ENCODE measurements around the gene CCDC69. TPM values are rescaled to one million over a fixed set of nuclear protein-coding genes. Genes with fewer than 3 reads are reported as not detected.
"Not testable (repeated sequence)": the region's sequence is repeated elsewhere in the genome, so short reads cannot be mapped to it uniquely, and the experiment has no call there.

CCDC69 gene
- total RNA-seq, 1 experiment from 2014 or later = 241 TPM

DNA sequence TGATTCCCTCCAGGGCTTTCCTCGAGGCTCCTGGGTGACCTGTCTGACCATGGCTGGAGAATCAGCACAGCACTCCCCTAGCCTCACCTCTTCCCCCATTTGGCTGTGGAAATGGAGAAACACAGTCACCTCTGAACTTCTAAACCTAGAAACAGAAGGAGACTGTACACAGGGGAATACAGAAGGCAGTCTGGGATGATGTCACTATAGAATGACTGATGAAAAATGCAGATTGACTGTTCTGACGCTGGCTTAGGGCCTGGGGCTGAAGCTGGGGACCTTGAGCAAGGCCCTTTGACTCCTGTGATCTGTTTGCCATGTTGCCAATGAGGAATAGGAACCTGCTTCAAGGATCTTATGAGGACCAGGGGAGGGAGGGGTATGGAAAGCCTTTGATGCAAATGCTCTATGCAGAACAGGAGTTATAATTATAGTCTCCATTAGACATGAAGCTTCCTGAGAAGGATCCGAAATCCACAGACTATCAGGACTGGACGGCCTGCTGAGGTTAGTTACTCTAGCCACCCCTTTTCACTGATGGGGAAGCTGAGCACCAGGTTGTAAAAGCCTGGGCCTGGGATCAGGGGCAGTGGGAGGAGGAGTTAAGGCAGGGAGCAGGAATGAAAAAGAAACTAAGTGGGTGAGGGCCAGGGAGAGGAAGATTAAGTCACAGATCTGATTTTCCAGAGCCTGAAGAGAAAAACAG is 41.9 kb downstream of the CCDC69 start:
- H3K4me1 ChIP-seq (ENCODE audit: low read length) = peaks cover 74% of the 10 kb centered on the region
- H3K4me2 ChIP-seq (ENCODE audit: low read depth, low read length, poor library complexity, severe bottlenecking) = no peak overlapping the region
- no peaks in the 10 kb centered on the region for H4K20me1 ChIP-seq (ENCODE audit: insufficient read depth, low read depth, low read length)
- H3K9me2 ChIP-seq (replicated peaks; ENCODE audit: insufficient read depth, low read length) = no peaks in the 10 kb centered on the region
- no peak for DNase-seq
- no peak overlapping the region for H2AFZ ChIP-seq (ENCODE audit: low read length)
- no peaks in the 10 kb centered on the region for H3K27me3 ChIP-seq (ENCODE audit: low read length)
- peak overlapping the region; percentile 86 for H3K27ac ChIP-seq (ENCODE audit: low read length)
- H3K36me3 ChIP-seq (ENCODE audit: insufficient read depth, low read length) = peaks cover 61% of the 10 kb centered on the region
- peak overlapping the region; percentile 42 for H3K9ac ChIP-seq (ENCODE audit: low read length)
- H3K4me3 ChIP-seq (ENCODE audit: low read length) = no peak overlapping the region
- no peaks in the 10 kb centered on the region for H3K9me3 ChIP-seq (ENCODE audit: low read length)
- H3K79me2 ChIP-seq (ENCODE audit: low read length) = 0 out of 2 replicates have a peak, but pooled peaks cover 2% of the 10 kb centered on the region

DNA sequence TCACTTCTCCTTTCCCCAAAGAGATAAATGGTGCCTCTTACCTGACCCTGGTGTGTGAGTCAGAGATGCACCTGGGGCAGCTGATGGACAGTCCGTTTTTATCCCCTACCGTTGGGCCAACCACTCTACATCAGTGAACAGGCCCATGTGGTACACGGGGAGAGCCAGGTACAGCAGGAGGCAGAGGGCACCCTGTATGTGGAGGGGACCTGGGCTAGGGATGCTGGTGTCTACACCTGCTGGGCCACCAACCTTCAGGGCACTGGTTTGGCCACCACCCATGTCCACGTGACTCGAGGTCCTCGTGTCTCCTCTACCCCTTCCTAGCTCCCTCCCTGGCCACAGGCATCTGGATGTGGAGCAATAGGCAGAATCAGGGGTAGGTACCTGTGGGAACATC is 43.6 kb downstream of the CCDC69 start:
- no peak for DNase-seq

GRCh38 chr5:151179489-151179840 is 44.4 kb downstream of the CCDC69 start:
- Histone ChIP-seq H3K4me3 (ENCODE audit: low read length) (no peak overlapping the region), H2AFZ (ENCODE audit: low read length) (no peak overlapping the region), H3K79me2 (ENCODE audit: low read length) (no peaks in the 10 kb centered on the region), H3K9me2 (replicated peaks; ENCODE audit: insufficient read depth, low read length) (no peaks in the 10 kb centered on the region), H3K27ac (ENCODE audit: low read length) (peak overlapping the region; percentile 88), H3K4me2 (ENCODE audit: low read depth, low read length, poor library complexity, severe bottlenecking) (peak overlapping the region; percentile 7), H4K20me1 (ENCODE audit: insufficient read depth, low read depth, low read length) (no peaks in the 10 kb centered on the region), H3K4me1 (ENCODE audit: low read length) (peaks cover 67% of the 10 kb centered on the region), H3K27me3 (ENCODE audit: low read length) (no peaks in the 10 kb centered on the region), H3K9ac (ENCODE audit: low read length) (peak overlapping the region; percentile 54), H3K36me3 (ENCODE audit: insufficient read depth, low read length) (peaks cover 51% of the 10 kb centered on the region), H3K9me3 (ENCODE audit: low read length) (no peaks in the 10 kb centered on the region)
- no peak for DNase-seq

More for the DNA sequence above, 43.6 kb downstream of the CCDC69 start:
- H3K79me2 ChIP-seq (ENCODE audit: low read length) = no peaks in the 10 kb centered on the region
- peaks cover 53% of the 10 kb centered on the region for H3K36me3 ChIP-seq (ENCODE audit: insufficient read depth, low read length)
- H4K20me1 ChIP-seq (ENCODE audit: insufficient read depth, low read depth, low read length) = no peaks in the 10 kb centered on the region
- peaks cover 71% of the 10 kb centered on the region for H3K4me1 ChIP-seq (ENCODE audit: low read length)
- H3K9ac ChIP-seq (ENCODE audit: low read length) = no peak overlapping the region
- H3K27me3 ChIP-seq (ENCODE audit: low read length) = no peaks in the 10 kb centered on the region
- H2AFZ ChIP-seq (ENCODE audit: low read length) = no peak overlapping the region
- no peaks in the 10 kb centered on the region for H3K9me2 ChIP-seq (replicated peaks; ENCODE audit: insufficient read depth, low read length)
- no peaks in the 10 kb centered on the region for H3K9me3 ChIP-seq (ENCODE audit: low read length)
- peak overlapping the region; percentile 88 for H3K27ac ChIP-seq (ENCODE audit: low read length)
- H3K4me2 ChIP-seq (ENCODE audit: low read depth, low read length, poor library complexity, severe bottlenecking) = no peak overlapping the region
- no peak overlapping the region for H3K4me3 ChIP-seq (ENCODE audit: low read length)

DNA sequence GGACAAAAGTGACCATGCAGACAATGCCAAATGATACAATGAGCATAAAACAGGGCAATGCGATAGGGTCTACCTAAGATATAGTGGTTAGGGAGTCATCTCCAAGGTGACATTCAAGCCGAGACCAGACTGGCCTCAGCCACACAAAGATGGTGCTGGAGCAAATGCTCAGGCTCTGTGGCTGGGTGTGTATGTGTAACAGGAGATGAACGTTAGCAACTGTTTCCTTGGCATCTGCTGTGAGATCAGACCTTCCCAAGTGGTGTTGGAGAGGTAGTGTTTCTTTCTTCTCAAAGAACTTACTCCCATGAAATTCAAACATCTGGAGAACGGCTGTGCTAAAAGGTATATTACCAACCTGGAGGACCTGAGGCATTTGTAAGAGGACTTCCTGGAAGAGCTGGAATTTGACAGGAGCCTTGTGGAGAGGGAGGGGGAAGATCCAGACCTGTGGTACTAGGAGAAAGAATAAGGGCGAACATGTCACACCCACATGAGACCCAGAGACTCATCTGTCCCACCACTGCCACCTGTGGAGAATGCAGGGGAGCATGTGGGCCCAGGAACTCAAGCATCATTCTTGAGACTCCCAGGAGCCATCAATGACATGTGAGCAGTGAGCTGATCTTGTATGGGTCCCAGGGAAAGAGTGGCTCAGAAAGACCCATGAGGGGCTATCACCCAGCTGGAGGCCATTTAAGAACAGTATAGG is 45.0 kb downstream of the CCDC69 start:
- Histone ChIP-seq H3K27ac (ENCODE audit: low read length) (peak overlapping the region; percentile 88), H3K79me2 (ENCODE audit: low read length) (no peaks in the 10 kb centered on the region), H3K9me3 (ENCODE audit: low read length) (no peaks in the 10 kb centered on the region), H3K4me3 (ENCODE audit: low read length) (peak overlapping the region; percentile 16), H2AFZ (ENCODE audit: low read length) (no peak overlapping the region), H3K27me3 (ENCODE audit: low read length) (no peaks in the 10 kb centered on the region), H3K9ac (ENCODE audit: low read length) (peak overlapping the region; percentile 54), H3K4me1 (ENCODE audit: low read length) (peaks cover 62% of the 10 kb centered on the region), H3K36me3 (ENCODE audit: insufficient read depth, low read length) (peaks cover 51% of the 10 kb centered on the region), H4K20me1 (ENCODE audit: insufficient read depth, low read depth, low read length) (no peaks in the 10 kb centered on the region), H3K4me2 (ENCODE audit: low read depth, low read length, poor library complexity, severe bottlenecking) (peak overlapping the region; percentile 54), H3K9me2 (replicated peaks; ENCODE audit: insufficient read depth, low read length) (no peaks in the 10 kb centered on the region)
- peak; percentile 67 for DNase-seq

- Histone ChIP-seq H3K4me2 (ENCODE audit: low read depth, low read length, poor library complexity, severe bottlenecking) (peak overlapping the region; percentile 54), H3K79me2 (ENCODE audit: low read length) (no peaks in the 10 kb centered on the region)
These were observed 45.5 kb downstream of the CCDC69 start for GRCh38 chr5:151178372-151178771.

GRCh38 chr5:151176268-151176667 is 47.6 kb downstream of the CCDC69 start:
- H4K20me1 ChIP-seq (ENCODE audit: insufficient read depth, low read depth, low read length); H3K4me2 ChIP-seq (ENCODE audit: low read depth, low read length, poor library complexity, severe bottlenecking); H3K9me2 ChIP-seq (replicated peaks; ENCODE audit: insufficient read depth, low read length); H3K9ac ChIP-seq (ENCODE audit: low read length); DNase-seq; H3K79me2 ChIP-seq (ENCODE audit: low read length); H3K9me3 ChIP-seq (ENCODE audit: low read length); H2AFZ ChIP-seq (ENCODE audit: low read length); H3K27me3 ChIP-seq (ENCODE audit: low read length); H3K4me3 ChIP-seq (ENCODE audit: low read length): not testable (repeated sequence)
- Histone ChIP-seq H3K27ac (ENCODE audit: low read length) (peak overlapping the region; percentile 14; the same call in 1 of the 2 replicates), H3K4me1 (ENCODE audit: low read length) (peaks cover 47% of the 10 kb centered on the region), H3K36me3 (ENCODE audit: insufficient read depth, low read length) (peaks cover 39% of the 10 kb centered on the region)

More at GRCh38 chr5:151178372-151178771, 45.5 kb downstream of the CCDC69 start:
- no peaks in the 10 kb centered on the region for H3K27me3 ChIP-seq (ENCODE audit: low read length)
- H3K4me1 ChIP-seq (ENCODE audit: low read length) = peaks cover 56% of the 10 kb centered on the region
- no peaks in the 10 kb centered on the region for H3K9me3 ChIP-seq (ENCODE audit: low read length)
- DNase-seq = peak; percentile 71
- H3K4me3 ChIP-seq (ENCODE audit: low read length) = peak overlapping the region; percentile 16
- H3K9ac ChIP-seq (ENCODE audit: low read length) = peak overlapping the region; percentile 54
- H3K36me3 ChIP-seq (ENCODE audit: insufficient read depth, low read length) = peaks cover 51% of the 10 kb centered on the region
- no peaks in the 10 kb centered on the region for H3K9me2 ChIP-seq (replicated peaks; ENCODE audit: insufficient read depth, low read length)
- no peaks in the 10 kb centered on the region for H4K20me1 ChIP-seq (ENCODE audit: insufficient read depth, low read depth, low read length)
- H2AFZ ChIP-seq (ENCODE audit: low read length) = no peak overlapping the region
- peak overlapping the region; percentile 88 for H3K27ac ChIP-seq (ENCODE audit: low read length)

DNA sequence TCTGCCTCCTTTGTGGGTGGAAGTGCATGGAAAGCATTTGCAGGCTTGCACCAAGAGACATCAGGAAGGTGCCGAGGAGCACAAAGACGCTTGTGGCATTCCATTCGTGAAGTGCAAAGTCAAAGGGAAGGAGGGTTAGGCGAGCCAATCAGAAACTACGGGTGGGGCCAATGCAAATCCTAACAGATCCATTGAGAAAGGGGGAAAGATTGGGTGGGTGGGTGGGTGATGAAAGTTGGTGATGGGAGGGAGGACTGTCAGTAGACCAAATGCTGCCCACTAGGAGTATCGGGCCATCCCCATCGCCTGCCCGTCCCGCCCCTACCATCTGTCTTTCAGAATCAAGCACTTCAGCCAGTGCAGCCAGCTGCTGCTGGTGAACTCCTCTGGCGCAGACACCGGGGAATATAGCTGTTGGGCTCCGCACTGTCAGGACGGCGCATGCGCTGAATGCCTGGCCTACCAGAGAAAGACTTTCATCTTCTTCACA is 49.2 kb downstream of the CCDC69 start:
- no peak for DNase-seq
- H3K9ac ChIP-seq (ENCODE audit: low read length) = no peak overlapping the region
- no peak overlapping the region for H2AFZ ChIP-seq (ENCODE audit: low read length)
- H3K4me1 ChIP-seq (ENCODE audit: low read length) = peaks cover 49% of the 10 kb centered on the region
- H3K27ac ChIP-seq (ENCODE audit: low read length) = no peak overlapping the region
- H3K4me3 ChIP-seq (ENCODE audit: low read length) = no peak overlapping the region
- H3K36me3 ChIP-seq (ENCODE audit: insufficient read depth, low read length) = peaks cover 31% of the 10 kb centered on the region
- H3K79me2 ChIP-seq (ENCODE audit: low read length) = no peaks in the 10 kb centered on the region
- no peaks in the 10 kb centered on the region for H3K9me2 ChIP-seq (replicated peaks; ENCODE audit: insufficient read depth, low read length)
- H3K27me3 ChIP-seq (ENCODE audit: low read length) = no peaks in the 10 kb centered on the region
- no peaks in the 10 kb centered on the region for H3K9me3 ChIP-seq (ENCODE audit: low read length)
- H3K4me2 ChIP-seq (ENCODE audit: low read depth, low read length, poor library complexity, severe bottlenecking) = no peak overlapping the region
- H4K20me1 ChIP-seq (ENCODE audit: insufficient read depth, low read depth, low read length) = no peaks in the 10 kb centered on the region

Data from Karpas-422 (cell line).